HG03159 (cell line): ENCODE data around the gene CAMKK1.

Experiments
- ATAC-seq: cut with Tn5 transposase; IDR thresholded peaks from one replicate; pipeline ENCODE4 v1.9.1; 2021; ENCODE audit warnings: mild to moderate bottlenecking, moderate library complexity; ENCODE audit not compliant: unreplicated experiment

Gene CAMKK1

DNA sequence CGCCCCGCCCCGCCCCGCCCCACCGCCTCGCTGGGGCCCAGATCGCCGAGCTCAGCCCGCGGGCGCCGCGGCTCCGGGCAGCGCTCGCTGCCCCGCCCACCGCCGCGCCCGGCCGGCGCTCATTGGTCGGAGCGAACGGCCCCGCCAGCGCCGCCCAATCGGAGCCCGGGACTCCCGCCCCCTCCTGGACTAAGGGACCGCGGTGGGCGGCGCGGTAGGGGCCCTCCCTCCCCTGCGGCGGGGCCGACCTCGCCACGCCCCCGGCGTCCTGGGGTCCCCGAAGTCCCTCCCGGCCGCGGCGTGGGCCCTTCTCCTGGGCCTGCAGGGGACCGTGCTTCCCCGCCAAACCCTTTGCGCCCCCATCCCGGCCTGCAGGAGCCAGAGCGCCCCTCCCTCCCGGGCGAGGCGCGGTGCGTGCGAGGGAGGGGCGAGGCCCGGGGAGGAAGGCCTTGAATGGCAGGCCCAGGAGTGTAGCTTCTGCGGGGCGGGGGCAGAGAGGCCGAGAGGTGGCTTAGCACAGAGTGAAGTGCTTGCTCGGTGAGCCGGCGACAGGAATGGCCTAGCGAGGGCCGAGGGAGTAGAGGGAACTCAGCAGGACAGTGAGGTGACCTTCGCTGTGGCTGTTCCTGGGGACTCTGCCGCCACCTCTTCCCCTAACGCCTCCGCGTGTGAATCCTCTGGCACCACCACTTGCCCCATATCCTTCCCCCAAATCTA lies at the start of gene CAMKK1:
Gene CAMKK1 (minus strand): TSS at position 51 of the 717 bp plus-strand sequence. CDS start 7,366 bp downstream, outside the sequence.
- peak; percentile 76 for ATAC-seq

DNA sequence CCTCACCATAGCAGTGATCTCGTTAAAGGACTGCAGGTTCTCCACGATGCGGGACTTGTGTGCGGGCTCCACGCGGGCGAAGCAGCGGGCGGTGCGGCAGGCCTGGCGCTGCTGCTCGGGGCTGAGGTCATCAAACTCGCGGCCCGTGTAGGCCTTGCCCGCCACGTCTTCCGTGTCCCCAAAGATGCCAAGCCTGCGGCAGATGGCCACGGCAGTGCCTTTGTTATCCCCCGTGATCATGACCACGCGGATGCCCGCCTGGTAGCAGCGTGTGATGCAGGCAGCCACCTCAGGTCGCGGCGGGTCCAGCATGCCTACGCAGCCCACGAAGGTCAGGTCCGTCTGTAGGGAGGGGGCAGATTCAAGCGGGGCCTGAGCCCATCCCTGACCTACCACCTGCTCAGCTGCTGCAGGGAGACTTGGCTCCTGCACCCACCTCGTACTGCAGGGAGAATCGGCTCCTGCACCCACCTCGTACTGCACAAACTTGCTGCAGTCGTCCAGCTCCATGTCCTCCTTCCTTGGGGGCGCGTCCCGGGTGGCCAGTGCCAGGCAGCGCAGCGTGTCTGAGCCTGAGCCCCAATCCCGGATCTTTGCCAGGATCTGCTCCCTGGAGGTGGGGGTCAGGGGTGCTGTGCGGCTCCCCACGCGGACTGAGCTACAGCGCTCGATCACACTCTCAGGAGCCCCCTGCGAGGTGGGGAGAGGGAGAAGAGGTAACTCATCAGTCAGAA lies 48.3 kb upstream of the CAMKK1 start:
- ATAC-seq = no peak

DNA sequence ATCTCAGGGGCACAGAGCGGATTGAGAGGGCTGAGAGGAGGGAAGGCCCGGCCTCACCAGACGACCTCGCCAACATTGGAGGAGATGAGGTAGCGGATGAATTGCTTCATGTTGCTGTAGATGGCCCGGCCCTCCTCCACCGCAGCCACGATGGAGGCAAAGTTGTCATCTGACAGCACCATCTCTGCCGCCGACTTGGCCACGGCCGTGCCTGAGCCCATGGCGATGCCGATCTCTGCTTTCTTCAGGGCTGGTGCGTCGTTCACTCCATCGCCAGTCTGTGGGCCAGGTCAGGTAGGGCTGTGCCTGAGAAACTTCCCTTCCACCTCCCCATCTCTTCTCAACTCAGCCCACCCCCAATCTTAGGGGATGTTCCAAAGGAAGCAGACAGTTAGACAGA lies 44.5 kb upstream of the CAMKK1 start:
- ATAC-seq = no peak

DNA sequence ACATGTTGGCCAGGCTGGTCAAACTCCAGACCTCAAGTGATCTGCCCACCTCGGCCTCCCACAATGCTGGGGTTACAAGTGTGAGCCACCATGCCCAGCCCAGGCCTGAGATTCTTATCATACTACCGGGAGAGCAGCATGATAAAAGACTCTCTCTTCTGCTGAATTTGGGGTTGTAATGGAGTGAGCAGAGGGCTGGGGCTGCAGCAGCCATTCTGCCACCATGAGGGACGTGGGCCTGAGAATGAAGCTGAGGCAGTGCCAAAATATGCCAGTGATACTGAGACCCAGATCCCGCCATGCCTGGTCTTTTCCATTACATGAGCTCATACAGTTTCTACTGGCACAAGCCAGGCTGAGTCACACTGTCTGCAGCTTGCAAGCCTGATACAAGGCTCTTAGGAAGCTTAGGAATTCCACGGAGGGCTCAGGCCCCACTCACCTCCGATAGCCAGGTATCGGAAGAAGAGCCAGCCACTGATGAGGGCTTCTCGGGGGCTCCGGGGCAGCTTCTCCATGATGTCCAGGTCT lies 43.0 kb upstream of the CAMKK1 start:
- ATAC-seq = no peak

DNA sequence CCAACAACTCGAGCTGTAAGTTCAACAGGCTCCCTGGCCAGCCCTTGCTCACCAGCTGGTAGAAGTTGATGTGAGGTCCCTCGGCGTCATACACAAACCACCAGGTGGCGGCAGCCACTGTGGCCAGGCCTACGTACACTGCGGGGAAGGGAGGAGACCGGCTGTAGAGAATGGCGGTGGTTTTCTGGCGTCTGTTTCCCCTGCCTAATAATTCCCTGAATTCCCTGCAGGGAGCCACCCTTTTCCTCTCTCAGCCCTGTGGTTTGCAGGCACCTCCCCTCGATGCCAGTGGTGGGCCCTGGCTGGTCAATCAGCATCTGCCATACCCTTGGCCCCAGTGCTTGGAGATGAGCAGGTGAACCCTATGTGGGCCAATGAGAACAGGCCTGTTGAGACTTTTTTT lies 42.3 kb upstream of the CAMKK1 start:
- no peak for ATAC-seq

GRCh38 chr17:3929764-3930163 lies 36.9 kb upstream of the CAMKK1 start:
- ATAC-seq = no peak

GRCh38 chr17:3929181-3929580 lies 36.3 kb upstream of the CAMKK1 start:
- ATAC-seq = no peak

DNA sequence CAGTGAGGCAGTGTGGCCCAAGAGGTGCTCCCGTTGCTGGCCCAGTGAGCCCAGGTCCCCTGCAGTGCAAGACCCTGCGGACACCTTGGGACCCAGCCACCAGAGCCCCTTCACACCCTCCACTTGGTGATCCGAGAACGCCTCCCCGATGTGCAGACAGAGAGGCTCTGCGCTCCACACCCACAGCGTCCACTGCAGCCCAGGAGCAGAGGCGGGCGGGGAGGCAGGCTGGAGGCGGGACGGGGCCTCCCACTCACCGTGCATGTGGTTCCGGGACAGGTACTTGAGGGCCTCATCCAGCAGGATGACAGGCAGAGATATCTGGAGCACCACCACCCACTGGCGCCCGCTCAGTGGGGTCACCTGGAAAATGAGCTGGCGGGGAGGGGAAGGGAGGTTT lies 35.6 kb upstream of the CAMKK1 start:
- ATAC-seq = no peak

- ATAC-seq = no peak
Measured at GRCh38 chr17:3927628-3928340, 34.9 kb upstream of the CAMKK1 start.

- ATAC-seq = no peak
Measured at GRCh38 chr17:3926860-3927627, 34.2 kb upstream of the CAMKK1 start.

DNA sequence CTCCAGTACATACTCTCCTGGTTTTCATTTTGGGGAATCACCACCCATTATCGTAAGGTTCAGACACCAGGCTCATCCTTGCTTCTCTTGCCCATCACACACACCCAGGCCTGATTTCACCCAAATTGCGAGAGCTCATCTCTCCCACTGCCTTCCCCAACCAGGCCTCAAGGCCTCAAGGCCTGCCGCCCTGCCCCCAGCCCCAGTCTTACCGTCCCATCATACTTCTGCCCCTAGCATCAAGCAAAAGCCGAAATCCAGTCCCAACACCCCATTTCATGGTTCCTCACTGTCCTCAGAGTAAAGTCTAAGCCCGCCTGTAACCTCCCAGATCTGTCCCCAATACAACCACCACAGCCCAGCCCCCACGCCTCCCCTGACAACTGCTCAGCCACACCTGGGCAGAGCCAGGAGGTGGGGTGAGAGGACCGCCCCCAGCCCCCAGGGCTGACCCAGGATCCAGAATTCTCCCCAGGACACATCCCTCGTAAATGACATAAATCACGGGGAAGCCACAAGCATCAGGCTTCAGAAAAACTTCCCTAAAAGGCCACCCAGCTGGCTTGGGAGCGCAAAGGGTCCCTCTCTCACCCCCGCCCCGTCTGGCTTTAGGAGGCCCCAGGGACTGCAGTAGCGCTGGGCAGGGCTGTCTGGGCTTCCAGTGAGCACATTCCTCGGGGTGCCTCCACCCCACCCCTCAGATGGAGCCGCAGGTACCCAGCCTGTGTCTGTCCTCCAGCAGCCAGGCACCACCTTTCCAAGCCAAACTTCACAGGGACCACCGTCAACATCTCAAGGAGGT lies 33.0 kb upstream of the CAMKK1 start:
- ATAC-seq = no peak

- ATAC-seq = no peak
Measured at GRCh38 chr17:3924512-3925350, 31.9 kb upstream of the CAMKK1 start.

DNA sequence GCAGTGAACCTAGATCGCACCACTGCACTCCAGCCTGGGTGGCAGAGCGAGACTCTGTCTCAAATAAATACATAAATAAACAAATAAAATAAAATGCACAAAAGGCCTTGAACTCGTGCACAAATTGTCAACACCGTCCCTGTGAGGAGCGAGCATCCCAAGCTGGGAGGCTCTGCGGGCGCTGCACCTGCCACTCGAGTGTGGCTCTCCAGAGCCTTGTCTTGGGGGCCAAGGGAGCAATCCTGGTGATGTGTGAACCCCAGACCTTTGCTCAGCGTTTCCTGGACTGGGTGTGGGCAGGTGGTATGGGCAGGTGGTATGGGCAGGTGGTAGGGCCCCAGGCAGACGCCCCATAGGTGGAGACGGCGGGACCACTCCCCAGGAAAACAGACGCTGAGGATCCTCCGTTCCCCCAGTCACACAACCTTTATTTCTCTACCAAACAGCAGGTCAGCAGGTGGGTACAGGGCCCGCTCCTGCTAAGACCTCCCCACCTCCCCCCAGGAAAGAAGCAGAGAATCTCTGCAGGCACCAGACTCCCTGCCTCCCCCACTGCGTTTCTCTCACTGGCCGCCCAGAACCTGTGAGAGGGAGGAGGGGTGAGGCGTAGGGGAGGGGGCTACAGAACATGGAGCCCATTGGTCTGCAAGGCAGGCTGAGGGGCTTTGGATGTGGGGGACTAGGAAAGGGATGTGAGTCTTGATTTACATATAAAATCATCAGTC lies 30.8 kb upstream of the CAMKK1 start:
- ATAC-seq = no peak

- ATAC-seq = no peak
Measured at GRCh38 chr17:3922765-3923164, 29.9 kb upstream of the CAMKK1 start.

- ATAC-seq = no peak
Measured at GRCh38 chr17:3921502-3922319, 28.9 kb upstream of the CAMKK1 start.

DNA sequence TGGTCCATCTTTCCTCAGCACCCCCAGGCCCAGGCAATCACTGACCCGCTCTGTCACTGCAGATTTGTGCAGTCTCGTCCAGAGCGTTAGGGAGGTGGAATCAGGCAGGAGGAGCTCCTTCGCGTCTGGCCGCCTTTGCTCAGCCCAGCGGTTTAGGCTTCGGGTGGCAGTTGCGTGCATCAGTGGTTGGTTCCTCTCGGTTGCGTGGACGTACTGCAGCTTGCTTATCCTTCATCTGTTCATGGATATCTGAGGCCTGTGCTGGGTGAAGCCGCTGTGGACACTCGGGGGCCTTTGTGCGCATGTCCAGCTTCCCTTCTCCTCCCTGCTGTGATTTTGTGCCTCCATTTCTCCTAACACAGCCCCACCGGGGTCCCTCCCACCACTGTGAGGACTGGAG lies 28.2 kb upstream of the CAMKK1 start:
- no peak for ATAC-seq

DNA sequence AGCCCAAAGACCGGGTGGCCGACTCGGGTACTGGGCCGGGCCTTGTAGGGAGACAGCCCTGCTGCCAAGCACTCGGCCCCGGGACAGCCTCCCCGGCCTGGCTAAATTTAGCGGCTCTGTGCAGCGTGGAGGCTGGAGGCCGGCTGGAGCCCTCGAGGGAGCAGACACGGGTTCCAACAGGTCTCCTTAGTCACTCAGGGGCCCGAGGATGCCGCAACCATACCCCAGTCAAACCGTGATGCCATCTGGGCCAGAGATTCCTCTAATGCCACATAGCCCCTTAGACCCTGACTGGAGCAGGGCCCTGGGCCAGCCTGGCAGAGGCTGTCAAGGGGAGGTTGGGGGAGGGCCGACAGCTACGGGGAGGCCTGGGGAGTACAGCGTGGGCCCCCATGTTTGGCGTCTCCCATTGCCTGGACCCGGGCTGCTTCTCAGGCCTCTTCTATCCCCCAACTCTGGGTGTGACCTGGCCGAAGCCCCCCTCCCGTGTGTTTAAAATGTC lies 26.3 kb upstream of the CAMKK1 start:
- no peak for ATAC-seq
